Muscle of arm (tissue), 14 donors: ENCODE measurements around the gene TULP4. TPM values are rescaled to one million over a fixed set of nuclear protein-coding genes. Genes with fewer than 3 reads are reported as not detected.

Experiments
- DNase-seq: peaks from one replicate; pipeline ENCODE4 v3.0.0-alpha.2; 2013
- long read RNA-seq, 11 donors: transcript quantifications; one replicate each; lab custom pipeline, GENCODE V29; 2026
- polyA plus RNA-seq, 12 donors: library from polyadenylated mRNA; unstranded; fragments of 120-200 nt; gene quantifications; one replicate each; pipeline ENCODE4 v1.2.1, GENCODE V29; 2013; ENCODE audit not compliant: insufficient read length in 12 of 12

TULP4 gene
- polyA plus RNA-seq: 10 to 100 TPM in 11 of 12 donors, 1 to 10 TPM in 1; 9.9 to 36.3 (median 19.0) TPM
- long read RNA-seq, donor 1, partial matches to known transcripts: 0 of 2 reads
- long read RNA-seq, donor 1, other reads (novel, unspliced or antisense): 0 of 2 reads
- long read RNA-seq, donor 2, partial matches to known transcripts: 0 of 2 reads
- long read RNA-seq, donor 2, other reads (novel, unspliced or antisense): 0 of 2 reads
- long read RNA-seq, donor 3: 0 reads
- long read RNA-seq, donor 4, partial matches to known transcripts: 0 of 1 reads
- long read RNA-seq, donor 4, other reads (novel, unspliced or antisense): 0 of 1 reads
- long read RNA-seq, donor 5, partial matches to known transcripts: 0 of 3 reads
- long read RNA-seq, donor 5, other reads (novel, unspliced or antisense): 0 of 3 reads
- long read RNA-seq, donor 6, partial matches to known transcripts: 0 of 1 reads
- long read RNA-seq, donor 6, other reads (novel, unspliced or antisense): 0 of 1 reads
- long read RNA-seq, donor 7, partial matches to known transcripts: 0 of 1 reads
- long read RNA-seq, donor 7, other reads (novel, unspliced or antisense): 0 of 1 reads
- long read RNA-seq, donor 8, partial matches to known transcripts: 0 of 2 reads
- long read RNA-seq, donor 8, other reads (novel, unspliced or antisense): 0 of 2 reads
- long read RNA-seq, donor 9, partial matches to known transcripts: 0 of 1 reads
- long read RNA-seq, donor 9, other reads (novel, unspliced or antisense): 0 of 1 reads
- long read RNA-seq, donor 10, partial matches to known transcripts: 0 of 1 reads
- long read RNA-seq, donor 10, other reads (novel, unspliced or antisense): 0 of 1 reads
- long read RNA-seq, donor 11: 0 reads

GRCh38 chr6:158312165-158312564, at the start of gene TULP4:
Gene TULP4 (plus strand): TSS chr6:158312465. CDS start chr6:158314017, 1,552 bp downstream.
- DNase-seq: no peak

GRCh38 chr6:158262755-158263154, 49.5 kb upstream of the TULP4 start:
- DNase-seq: no peak

DNA sequence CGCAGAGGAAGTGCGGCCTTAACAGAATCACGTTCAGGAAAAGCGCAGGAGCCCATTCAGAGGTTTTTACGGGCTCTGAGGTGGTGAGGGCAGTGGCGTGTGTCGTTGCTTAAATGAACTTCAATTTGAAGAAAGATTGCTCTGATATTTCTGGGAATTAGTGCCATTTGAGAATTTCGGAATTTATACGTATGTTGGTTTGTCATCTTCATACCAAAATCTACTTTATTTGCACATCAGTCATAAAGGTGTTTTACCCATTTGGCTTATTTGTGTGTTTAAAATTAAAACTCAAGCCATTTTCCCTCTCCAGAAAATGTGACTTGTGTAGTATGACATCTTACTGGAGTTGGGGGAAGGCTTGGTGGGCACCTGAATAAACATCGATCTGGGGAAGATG, 48.1 kb upstream of the TULP4 start:
- DNase-seq: no peak

DNA sequence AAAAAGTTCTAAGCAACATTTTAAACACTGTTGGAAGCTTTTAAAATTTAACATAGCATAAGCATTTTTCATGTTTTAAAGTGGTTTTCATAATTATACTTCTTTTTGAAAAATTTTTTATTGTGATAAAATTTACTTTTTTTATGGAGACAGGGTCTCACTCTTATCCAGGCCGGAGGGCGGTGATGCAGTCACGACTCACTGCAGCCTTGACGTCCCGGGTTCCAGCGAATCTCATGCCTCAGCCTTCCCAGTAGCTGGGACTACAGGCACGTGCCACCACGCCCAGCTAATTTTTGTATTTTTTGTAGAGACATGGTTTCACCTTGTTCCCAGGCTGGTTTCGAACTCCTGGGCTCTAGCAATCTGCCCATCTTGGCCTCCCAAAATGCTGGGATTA, 46.1 kb upstream of the TULP4 start:
- no peak for DNase-seq

DNA sequence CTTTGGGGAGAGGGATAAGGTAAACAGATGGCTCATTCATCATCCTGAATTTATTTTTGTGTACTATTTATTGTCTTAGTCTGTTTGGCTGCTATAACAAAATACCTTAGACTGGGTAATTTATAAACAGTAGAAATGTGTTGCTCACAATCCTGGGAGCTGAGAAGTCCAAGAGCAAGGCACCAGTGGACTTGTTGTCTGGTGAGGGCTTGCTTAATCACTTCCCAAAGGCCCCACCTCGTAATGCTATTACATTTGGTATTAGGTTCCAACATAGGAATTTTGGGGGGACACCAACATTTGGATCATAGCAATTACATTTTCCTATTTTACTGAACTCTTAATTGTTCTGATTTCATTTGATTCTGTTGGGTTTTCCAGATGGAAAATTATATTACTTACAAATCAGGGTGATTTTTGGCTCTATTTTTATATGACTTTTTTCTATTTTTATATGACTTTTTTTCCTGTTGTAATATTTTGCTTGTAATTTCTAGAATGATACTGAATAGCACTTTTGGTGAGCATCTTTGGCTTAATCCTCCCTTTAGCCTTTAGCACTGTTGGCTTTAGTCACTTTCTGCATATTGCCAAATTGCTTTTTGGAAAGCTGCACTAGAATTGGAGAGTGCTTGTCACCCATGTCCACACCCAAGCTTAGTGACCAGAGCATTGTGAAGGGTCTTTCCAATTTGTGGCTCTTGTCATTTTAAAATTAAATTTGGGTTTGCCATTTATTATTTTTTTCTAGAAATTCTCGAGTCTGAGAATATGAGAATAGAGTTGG, 43.7 kb upstream of the TULP4 start:
- no peak for DNase-seq

DNA sequence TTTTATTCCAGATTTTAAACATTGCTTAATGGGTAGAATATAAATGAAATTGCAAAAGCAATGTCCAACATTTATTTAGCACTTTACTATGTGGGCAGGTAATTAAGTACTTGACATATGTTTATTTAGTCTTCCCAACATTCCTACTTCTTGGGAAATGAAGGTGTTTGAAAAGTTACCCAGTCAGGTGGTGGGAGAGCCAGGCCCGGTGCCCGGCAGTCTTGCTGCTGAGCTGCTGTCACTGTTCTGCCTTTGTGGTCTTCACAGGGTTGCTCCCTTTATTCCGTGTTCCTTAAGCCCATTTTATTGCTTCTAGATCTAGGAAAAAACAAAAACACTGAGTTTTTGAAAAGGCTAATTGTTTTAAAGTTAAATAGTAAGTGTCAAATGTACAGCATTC, 42.6 kb upstream of the TULP4 start:
- no peak for DNase-seq

- no peak for DNase-seq
These were observed 41.7 kb upstream of the TULP4 start for GRCh38 chr6:158270389-158271127.

GRCh38 chr6:158272324-158272723, 39.9 kb upstream of the TULP4 start:
- DNase-seq: no peak

- no peak for DNase-seq
These were observed 34.3 kb upstream of the TULP4 start for GRCh38 chr6:158278004-158278403.

- DNase-seq: peak; percentile 68
These were observed 32.6 kb upstream of the TULP4 start for GRCh38 chr6:158279615-158280014.

GRCh38 chr6:158283304-158283980, 28.8 kb upstream of the TULP4 start:
- no peak for DNase-seq

DNA sequence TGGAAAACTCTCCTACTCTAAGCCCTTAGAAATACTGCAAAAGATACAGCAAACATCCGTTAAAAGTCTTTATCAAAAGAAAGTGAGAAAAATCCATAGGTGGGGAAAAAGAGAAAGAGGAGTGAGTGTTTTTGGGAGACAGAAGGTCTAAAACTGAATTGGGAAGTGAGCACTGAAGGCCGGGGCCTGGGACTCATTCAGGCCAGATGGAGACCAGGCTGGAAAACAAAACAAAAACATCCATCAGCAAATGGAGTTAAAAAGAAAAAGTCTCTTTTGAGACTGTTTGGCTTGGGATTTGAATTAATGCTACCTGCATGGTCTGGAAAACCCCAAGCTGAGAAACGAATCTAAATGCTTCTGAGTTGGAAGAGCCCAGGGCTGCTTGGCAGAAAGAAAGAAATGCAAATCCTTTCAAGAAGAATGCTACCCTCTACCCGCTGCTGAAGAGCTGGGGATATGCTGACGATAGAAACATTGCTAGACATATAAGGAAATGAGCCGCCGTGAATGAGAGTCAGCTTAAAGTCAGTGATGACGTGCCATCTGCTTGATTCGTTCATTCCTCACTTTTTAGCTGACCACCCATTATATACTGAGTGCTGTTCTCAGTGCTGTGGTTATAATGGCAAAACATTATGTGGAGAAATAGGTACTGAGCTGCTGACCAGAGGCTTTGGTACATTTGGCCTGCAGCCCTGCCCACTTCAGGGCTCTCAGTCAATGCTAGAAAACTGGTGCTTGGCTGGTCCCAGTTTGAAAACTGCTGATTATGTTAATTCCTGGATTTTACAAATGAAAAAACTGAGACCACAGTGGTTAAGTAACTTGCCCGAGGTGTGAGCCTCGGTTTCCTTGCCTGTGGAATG, 28.0 kb upstream of the TULP4 start:
- peak; percentile 43 for DNase-seq

DNA sequence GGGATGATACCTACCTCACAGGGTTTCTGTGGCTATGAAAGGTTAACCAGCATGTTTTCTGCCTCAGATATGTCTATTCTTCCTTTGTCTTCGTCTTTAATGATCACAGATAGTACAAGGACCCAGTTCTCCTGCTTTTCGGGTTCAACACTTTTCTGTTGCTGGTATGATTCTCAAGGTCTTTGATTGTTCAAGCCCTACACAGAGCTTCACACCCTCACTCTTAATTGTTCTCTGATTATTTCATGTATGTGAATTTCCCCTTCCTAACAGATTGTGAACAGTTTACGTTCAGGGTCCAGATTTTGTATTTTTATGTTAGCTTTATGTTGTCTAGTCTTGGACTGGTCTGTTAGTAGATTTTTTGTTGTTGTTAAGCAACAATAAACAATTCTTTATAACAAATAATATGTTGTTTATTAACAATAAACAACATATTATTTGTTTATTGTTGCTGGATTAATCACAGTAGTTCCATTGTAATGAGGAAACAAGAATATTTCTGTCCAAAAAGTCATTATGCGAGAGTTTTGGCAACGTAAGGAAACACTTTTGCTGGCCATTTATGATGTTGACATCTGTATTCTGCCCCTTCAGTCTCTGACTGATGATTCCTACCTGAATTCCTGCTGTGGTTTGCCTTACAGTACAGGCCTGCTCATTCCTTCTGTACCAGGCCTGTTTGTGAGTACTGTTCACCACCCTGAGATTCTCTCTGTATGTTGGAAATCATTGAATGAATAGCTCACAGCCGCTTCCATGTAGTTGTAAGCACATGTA, 27.2 kb upstream of the TULP4 start:
- DNase-seq: no peak

GRCh38 chr6:158285656-158286021, 26.6 kb upstream of the TULP4 start:
- peak; percentile 28 for DNase-seq

GRCh38 chr6:158286413-158286812, 25.9 kb upstream of the TULP4 start:
- DNase-seq: peak; percentile 58

DNA sequence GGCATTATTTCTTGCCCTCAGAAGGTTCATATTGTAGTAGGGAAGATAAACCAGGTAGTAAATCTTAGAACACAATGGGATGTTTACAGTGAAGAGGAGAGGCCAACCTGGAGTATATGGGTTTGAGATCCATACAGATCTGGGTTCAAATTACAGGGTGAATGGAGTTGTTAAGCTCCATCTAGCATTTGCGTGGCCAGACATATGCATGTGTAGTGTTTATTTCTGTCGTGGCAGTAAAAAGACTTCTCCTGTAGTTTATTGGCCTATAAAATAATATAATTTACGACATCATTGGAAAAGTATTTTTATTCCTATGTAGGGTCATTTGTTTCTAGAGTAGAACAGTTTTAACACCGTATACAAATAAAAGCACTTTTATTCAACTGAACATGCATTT, 25.2 kb upstream of the TULP4 start:
- DNase-seq: no peak

- no peak for DNase-seq
These were observed 22.2 kb upstream of the TULP4 start for GRCh38 chr6:158290040-158290439.

GRCh38 chr6:158290659-158291058, 21.6 kb upstream of the TULP4 start:
- no peak for DNase-seq

GRCh38 chr6:158292016-158292415, 20.2 kb upstream of the TULP4 start:
- DNase-seq: no peak
